Neuron (in vitro differentiated cells): ENCODE results near the gene LTBP3.

Experiments used
- H2AFZ ChIP-seq: one replicate; pipeline ENCODE4 v1.6.1; 2013; ENCODE audit warnings: low read depth, mild to moderate bottlenecking, inconsistent platforms, low read length, moderate library complexity
- H3K27me3 ChIP-seq: one replicate; pipeline ENCODE4 v1.6.1; 2013; ENCODE audit warnings: low read length; ENCODE audit not compliant: insufficient read depth
- H3K36me3 ChIP-seq: one replicate; pipeline ENCODE4 v1.6.1; 2013; ENCODE audit warnings: low read length; ENCODE audit not compliant: insufficient read depth
- H3K4me1 ChIP-seq: one replicate; pipeline ENCODE4 v1.6.1; 2013; ENCODE audit warnings: low read length; ENCODE audit not compliant: insufficient read depth
- H3K4me3 ChIP-seq: 2 replicates; pipeline ENCODE4 v1.5.1; 2013; ENCODE audit warnings: mild to moderate bottlenecking, low read length, moderate library complexity
- H3K9me3 ChIP-seq: one replicate; pipeline ENCODE4 v1.6.1; 2013; ENCODE audit warnings: low read length

Gene LTBP3

DNA sequence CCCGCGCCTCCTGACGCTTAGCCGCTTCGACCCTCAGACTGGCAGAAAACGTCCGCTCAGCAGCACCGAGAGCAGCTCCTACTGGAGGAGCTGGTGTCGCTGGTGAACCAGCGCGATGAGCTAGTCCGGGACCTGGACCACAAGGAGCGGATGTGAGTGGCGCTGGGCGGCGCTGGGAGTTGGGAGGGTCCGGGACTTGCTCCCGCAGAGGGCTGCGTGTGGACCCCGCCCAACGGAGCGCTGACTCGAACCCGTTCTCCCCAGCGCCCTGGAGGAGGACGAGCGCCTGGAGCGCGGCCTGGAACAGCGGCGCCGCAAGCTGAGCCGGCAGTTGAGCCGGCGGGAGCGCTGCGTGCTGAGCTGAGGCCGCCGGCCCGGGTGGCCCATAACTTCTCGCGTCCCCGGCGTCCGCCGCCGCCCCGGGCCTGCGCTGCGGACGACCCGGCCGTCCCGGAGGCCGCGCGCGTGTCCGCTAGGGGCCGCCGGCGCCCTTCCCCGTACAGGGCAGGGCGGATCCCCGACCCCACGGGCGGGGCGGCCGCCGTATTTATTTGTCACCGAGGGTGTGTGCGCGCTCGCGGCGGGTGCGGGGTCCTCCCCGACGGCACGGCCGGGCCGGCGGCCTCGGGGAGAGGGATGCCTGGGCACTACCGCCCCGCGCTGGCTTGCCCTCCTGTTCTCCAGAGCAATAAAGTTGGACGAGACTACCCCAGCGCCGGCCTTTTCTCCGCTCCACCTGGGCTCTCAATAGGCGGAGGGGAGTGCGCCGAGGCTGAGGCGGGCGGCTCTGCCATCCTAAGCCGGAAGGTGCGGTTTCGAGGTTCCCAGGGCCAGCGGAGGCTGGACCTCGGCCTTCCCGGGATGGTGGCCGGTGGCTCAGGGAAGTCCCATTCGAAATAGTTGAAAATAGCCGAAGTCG, 34.0 kb upstream of the LTBP3 start:
- H2AFZ ChIP-seq: no peak overlapping the region
- no peaks in the 10 kb centered on the region for H3K36me3 ChIP-seq
- no peaks in the 10 kb centered on the region for H3K27me3 ChIP-seq
- no peaks in the 10 kb centered on the region for H3K9me3 ChIP-seq
- peak overlapping the region; percentile 18 for H3K4me3 ChIP-seq
- peaks cover 25% of the 10 kb centered on the region for H3K4me1 ChIP-seq

DNA sequence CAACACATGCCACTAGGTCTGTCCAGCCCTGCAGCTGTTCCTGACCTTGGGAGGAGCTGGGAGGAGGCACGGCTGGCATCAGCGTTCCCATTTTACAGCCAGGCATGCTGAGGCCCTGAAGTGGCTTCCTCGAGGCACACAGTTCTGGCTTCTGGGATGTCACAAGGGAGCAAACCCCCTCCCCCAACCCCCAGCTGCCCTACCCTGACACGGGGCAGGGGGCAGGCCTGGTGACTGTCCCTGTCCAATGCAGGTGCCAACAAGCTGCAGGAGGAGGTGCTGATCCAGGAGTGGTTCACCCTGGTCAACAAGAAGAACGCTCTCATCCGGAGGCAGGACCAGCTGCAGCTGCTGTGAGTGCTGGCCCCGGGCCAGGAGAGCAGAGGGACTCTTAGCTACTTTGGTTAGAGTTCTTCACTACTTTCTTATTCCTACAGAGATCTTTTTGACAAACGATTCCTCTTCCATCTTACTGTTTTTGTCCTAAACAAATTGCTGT, 32.1 kb upstream of the LTBP3 start:
- Histone ChIP-seq H3K4me1 (peaks cover 36% of the 10 kb centered on the region), H3K9me3 (no peaks in the 10 kb centered on the region), H3K4me3 (no peak overlapping the region), H3K27me3 (no peaks in the 10 kb centered on the region), H3K36me3 (no peaks in the 10 kb centered on the region), H2AFZ (no peak overlapping the region)

GRCh38 chr11:65589444-65590239, 31.5 kb upstream of the LTBP3 start:
- Histone ChIP-seq H3K4me3 (no peak overlapping the region), H3K27me3 (no peaks in the 10 kb centered on the region), H3K9me3 (no peaks in the 10 kb centered on the region), H3K36me3 (no peaks in the 10 kb centered on the region), H3K4me1 (peaks cover 36% of the 10 kb centered on the region), H2AFZ (no peak overlapping the region)

DNA sequence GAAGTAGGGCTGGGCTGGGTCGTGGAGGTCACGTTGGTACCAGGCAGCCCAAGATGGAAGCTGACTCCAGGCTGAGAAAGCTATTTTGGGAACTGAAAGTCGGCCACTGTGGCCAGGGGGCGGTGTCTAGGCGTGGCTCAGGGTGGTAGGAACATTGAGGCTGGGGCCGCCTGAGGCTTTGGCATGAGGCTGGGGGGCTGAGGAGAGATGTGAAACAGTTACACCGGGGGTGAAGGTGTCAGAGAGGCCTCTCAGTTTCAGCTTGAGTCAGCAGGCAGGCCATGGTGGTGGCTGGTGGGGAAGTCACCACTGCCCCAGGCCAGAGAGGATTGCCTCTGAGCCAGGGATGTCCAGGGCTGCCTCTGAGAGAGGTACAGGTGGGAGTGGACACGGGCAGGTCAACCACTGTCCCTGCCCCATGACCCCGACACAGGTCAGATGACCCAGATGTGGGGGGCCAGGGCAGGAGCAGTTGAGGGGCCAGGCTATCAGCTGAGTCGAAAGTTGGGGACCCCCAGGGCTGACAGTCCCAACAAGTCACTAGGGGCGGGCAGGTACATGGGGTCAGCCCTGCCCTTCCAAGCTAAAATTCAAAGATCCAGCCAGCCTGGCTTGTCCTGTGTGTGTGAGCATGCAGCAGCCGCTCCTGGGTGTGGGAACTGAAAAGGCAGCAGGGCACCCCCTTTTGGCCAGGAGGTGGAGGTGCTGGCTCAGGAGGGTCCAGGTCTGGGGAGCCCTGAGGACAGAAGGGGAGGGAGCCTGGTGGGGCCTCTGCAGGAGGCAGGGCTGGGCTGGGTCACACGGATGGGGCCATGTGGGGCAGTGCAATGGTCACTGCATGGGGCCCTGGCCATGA, 30.3 kb upstream of the LTBP3 start:
- Histone ChIP-seq H2AFZ (no peak overlapping the region), H3K36me3 (no peaks in the 10 kb centered on the region), H3K4me1 (peaks cover 40% of the 10 kb centered on the region), H3K27me3 (no peaks in the 10 kb centered on the region), H3K9me3 (no peaks in the 10 kb centered on the region), H3K4me3 (no peak overlapping the region)

DNA sequence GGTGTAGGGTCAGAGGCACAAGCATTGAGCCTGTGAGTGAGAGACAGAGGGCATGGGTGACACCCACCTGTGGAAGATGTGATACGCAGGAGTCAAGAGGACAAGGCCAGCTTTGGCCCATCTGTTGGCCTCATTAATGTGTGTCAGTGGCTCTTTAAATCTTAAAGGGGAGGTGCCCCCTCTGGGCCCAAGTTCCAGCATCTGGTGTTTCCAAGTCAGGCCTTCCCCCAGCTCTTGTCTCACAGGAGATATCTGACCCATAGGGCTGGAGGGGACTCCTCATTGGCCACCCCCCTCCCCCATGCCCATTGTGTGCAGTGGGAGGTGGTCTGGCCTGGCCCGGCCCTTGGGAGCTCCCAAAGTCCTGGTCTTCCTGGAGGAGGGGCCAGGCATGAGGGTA, 28.5 kb upstream of the LTBP3 start:
- Histone ChIP-seq H3K4me1 (peaks cover 40% of the 10 kb centered on the region), H3K9me3 (no peaks in the 10 kb centered on the region), H3K36me3 (no peaks in the 10 kb centered on the region), H3K4me3 (no peak overlapping the region), H3K27me3 (no peaks in the 10 kb centered on the region), H2AFZ (no peak overlapping the region)

DNA sequence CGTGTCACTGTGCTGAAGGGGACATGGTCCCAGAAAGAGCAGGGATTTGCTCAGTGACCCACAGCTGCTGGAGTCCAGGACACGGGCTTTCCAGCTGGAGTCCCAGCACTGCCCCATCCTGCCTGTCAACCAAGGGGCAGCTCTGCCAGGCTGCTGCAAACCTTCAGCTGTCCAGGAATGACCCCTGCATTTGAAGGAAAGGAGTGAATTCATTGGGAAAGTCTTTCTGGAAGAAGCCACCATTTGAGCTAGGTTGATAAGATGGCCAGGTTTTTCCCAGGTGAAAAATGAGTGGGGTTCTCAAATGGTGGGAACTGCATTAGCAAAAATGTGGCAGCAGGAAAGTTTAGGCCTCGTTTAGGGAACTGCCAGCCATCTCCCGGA, 28.1 kb upstream of the LTBP3 start:
- H3K27me3 ChIP-seq: no peaks in the 10 kb centered on the region
- H3K9me3 ChIP-seq: no peaks in the 10 kb centered on the region
- H2AFZ ChIP-seq: no peak overlapping the region
- H3K4me1 ChIP-seq: peaks cover 40% of the 10 kb centered on the region
- no peaks in the 10 kb centered on the region for H3K36me3 ChIP-seq
- H3K4me3 ChIP-seq: no peak overlapping the region

- no peaks in the 10 kb centered on the region for H3K27me3 ChIP-seq
- no peaks in the 10 kb centered on the region for H3K36me3 ChIP-seq
- H3K4me1 ChIP-seq: peaks cover 40% of the 10 kb centered on the region
- no peaks in the 10 kb centered on the region for H3K9me3 ChIP-seq
- H3K4me3 ChIP-seq: no peak overlapping the region
- no peak overlapping the region for H2AFZ ChIP-seq
Measured at GRCh38 chr11:65585396-65586246, 27.5 kb upstream of the LTBP3 start.

DNA sequence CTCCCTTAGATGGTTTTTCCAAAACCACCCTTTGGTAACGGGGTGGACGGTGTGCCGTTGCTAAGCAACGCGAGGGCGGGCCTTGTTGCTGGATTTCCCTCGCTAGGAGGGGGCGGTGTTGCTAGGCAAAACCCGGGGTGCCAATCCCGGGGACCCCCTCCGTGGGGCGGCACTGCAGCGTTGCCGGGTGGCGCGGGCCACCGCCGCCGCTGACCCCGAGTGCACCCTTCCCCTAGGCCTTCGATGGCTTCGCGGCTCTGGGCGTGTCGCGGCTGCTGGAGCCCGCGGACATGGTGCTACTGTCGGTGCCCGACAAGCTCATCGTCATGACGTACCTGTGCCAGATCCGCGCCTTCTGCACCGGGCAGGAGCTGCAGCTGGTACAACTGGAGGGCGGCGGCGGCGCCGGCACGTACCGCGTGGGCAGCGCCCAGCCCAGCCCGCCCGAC, 26.6 kb upstream of the LTBP3 start:
- H3K36me3 ChIP-seq: no peaks in the 10 kb centered on the region
- H3K27me3 ChIP-seq: no peaks in the 10 kb centered on the region
- H2AFZ ChIP-seq: no peak overlapping the region
- no peaks in the 10 kb centered on the region for H3K9me3 ChIP-seq
- peaks cover 36% of the 10 kb centered on the region for H3K4me1 ChIP-seq
- no peak overlapping the region for H3K4me3 ChIP-seq

- no peaks in the 10 kb centered on the region for H3K27me3 ChIP-seq
- H3K4me1 ChIP-seq: peaks cover 30% of the 10 kb centered on the region
- no peak overlapping the region for H2AFZ ChIP-seq
- no peaks in the 10 kb centered on the region for H3K36me3 ChIP-seq
- H3K4me3 ChIP-seq: no peak overlapping the region
- H3K9me3 ChIP-seq: no peaks in the 10 kb centered on the region
Measured at GRCh38 chr11:65584106-65584505, 25.9 kb upstream of the LTBP3 start.

- Histone ChIP-seq H3K9me3 (no peaks in the 10 kb centered on the region), H3K4me1 (peaks cover 30% of the 10 kb centered on the region), H3K27me3 (no peaks in the 10 kb centered on the region), H3K4me3 (no peak overlapping the region), H3K36me3 (no peaks in the 10 kb centered on the region), H2AFZ (no peak overlapping the region)
Measured at GRCh38 chr11:65583589-65583988, 25.4 kb upstream of the LTBP3 start.

- peaks cover 28% of the 10 kb centered on the region for H3K4me1 ChIP-seq
- H3K9me3 ChIP-seq: no peaks in the 10 kb centered on the region
- no peak overlapping the region for H3K4me3 ChIP-seq
- H2AFZ ChIP-seq: no peak overlapping the region
- no peaks in the 10 kb centered on the region for H3K27me3 ChIP-seq
- no peaks in the 10 kb centered on the region for H3K36me3 ChIP-seq
Measured at GRCh38 chr11:65581928-65582327, 23.8 kb upstream of the LTBP3 start.

DNA sequence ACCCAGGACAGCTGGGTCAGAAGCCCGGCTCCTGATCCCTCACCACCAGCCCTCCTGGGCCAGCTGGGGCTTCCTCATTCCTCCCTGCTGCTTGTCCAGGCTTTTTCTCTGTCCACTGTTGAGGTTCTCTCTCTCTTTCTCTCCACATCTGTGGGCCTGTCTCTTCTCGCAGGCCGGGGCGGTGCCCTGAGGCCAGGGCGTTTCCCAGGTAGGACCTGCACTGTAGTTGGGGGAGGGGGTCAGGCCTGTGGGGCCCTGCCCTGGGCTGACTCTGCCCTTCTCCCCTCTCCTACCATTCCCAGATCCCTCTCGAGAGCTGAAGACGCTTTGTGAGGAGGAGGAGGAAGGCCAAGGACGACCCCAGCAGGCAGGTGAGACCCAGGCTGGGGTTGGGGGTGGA, 22.6 kb upstream of the LTBP3 start:
- Histone ChIP-seq H3K4me3 (no peak overlapping the region), H3K4me1 (peaks cover 22% of the 10 kb centered on the region), H3K9me3 (no peaks in the 10 kb centered on the region), H3K36me3 (no peaks in the 10 kb centered on the region), H3K27me3 (no peaks in the 10 kb centered on the region), H2AFZ (no peak overlapping the region)
